Measurements from ENCODE around the gene PHLPP2.
"Not testable (repeated sequence)": the region's sequence is repeated elsewhere in the genome, so short reads cannot be mapped to it uniquely, and the experiment has no call there.

PHLPP2 gene

DNA sequence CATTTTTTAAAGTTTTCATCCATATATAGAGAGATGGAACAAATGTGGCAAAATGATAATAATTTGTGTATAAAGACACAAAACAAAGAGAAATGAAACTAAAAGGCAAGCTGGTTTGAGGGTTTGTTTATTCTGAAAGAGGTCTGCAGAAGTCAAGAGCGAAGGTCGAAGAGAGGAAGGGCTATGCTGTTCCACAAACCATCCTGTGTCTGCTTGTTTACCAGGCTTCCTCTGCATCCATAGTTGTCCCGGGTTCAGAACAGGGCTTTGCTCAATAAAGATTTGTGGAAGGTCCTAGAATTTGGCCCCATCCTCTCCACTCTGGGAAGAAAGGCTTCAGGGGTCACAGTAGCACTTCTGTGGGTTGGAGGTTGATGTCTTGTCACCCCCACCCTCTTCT is 100.9 kb downstream of the PHLPP2 start:
- no peak for DNase-seq (ENCODE audit: low read depth)

DNA sequence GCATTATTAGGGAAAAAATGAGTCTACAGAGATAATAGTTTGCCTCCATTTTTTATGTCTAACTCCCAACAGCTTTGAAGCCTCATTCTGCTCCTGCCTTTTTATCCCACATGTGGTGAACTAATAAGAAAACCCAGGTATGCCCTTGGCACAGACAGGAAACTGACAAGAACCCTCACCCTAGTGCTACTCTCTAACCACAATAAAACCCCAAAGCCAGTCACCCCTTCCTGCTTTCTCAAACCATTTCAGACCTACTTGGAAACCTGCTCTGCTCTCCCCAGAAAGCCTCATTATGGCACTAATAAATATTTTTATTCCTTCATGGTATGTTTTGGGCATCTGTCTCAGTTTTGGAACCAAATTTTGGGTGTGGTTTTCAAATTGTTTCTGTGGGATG is 102.4 kb downstream of the PHLPP2 start:
- no peak for DNase-seq (ENCODE audit: low read depth)

DNA sequence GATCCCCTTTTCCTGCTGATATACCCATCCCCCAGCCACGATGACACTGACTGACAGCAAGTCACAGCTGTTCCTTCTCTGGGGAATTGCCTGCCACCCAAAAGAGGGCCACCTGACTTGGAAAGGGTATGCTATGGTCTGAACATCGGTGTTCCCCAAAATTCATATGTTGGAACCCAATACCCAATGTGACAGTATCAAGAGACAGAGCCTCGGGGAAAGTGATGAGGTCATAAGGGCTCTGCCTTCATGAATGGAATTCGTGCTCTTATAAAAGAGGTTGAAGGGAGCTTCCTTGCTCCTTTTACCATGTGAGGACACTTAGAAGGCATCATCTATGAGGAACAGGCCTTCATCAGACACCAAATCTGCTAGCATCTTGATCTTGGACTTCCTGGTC is 106.1 kb downstream of the PHLPP2 start:
- no peak for DNase-seq (ENCODE audit: low read depth)

DNA sequence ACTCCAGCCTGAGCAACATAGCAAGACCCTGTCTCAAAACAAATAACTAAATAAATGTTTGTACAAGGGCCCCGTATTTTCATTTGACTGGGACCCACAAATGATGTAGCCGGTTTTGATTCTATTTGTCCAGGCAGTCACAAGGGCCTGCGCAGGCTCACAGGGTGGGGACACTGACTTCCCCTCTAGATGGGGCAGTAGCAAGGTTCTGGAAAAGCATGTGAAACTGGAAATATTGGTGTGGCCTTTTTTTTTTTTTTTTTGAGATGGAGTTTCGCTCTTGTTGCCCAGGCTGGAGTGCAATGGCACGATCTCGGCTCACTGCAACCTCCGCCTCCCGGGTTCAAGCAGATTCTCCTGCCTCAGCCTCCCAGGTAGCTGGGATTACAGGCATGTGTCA is 109.5 kb downstream of the PHLPP2 start:
- not testable (repeated sequence) for DNase-seq (ENCODE audit: low read depth)

DNA sequence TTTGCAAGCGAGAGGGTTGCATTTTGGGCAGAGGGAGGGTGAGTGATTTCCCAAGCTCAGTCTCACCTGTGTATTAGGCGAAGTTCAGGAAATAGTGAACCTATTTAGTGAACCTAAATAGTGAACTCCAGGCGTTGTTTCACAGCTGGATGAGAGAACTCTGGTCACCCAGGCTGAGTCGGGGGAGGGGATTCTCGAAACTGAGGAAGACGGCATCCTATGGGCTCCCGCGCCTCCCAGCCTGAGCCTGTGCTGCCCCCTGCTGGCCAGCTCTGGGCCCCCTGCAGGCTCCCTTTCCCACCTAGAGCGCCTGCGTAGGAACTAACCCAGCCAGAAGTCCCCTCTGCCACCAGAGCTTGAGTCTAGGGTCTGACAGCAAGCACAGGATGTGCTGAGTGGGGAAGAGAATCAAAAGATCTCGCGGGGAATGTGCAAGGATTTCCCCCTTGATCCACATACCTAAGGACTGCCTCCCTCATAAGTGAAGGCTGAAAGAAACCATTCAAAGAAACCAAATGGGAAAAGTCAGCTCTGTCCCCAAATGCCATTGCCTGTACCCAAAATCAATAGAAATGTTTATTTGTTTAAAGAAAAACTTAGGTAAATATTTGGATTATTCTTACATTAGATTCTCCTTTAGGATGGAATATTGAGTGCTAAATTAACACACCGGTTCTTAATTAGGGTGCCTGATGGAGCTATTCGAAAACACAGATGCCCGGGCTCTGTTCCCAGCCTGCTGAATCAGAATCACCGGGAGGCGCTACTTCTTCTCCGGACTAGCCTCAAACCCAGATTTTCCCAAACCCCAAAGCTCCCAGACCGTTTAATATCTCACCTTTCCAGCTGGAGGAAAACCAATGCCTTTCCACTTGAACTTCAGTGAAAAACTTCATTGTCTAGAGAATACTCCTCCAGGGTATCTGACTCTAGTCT is 113.3 kb downstream of the PHLPP2 start:
- no peak for DNase-seq (ENCODE audit: low read depth)

DNA sequence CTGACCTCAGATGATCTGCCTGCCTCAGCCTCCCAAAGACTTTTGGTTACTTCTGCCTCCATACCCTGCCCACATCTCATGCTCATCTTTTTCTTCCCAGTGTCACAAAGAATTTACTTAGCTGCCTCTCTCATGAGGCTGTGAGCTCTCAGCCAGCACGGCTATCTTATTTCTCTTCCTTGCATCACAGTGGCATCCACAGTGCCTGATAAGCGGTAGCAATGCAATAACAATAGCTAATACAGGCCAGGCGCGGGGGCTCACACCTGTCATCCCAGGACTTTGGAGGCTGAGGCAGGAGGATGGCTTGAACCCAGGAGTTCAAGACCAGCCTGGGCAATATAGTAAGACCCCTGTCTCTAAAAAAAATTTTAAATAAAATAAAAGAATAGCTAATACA is 114.1 kb downstream of the PHLPP2 start:
- no peak for DNase-seq (ENCODE audit: low read depth)

DNA sequence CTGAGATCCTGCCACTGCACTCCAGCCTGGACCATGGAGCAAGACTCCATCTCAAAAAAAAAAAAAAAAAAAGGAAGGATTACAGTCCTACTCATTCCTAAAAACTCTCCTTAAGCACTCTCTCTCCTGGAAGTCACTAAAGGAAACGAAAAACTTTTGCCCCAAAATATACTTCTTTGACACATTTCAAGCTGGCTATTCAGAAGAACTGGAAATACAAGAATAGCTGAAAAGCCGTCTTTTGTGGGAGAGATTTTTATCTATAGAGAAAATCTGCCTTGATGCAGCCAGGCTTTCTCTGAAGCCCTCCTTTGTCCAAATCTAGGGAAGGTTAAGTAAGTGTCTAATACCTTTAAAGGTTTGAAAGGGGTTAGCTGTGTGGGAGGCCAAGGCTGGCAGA is 115.4 kb downstream of the PHLPP2 start:
- no peak for DNase-seq (ENCODE audit: low read depth)

DNA sequence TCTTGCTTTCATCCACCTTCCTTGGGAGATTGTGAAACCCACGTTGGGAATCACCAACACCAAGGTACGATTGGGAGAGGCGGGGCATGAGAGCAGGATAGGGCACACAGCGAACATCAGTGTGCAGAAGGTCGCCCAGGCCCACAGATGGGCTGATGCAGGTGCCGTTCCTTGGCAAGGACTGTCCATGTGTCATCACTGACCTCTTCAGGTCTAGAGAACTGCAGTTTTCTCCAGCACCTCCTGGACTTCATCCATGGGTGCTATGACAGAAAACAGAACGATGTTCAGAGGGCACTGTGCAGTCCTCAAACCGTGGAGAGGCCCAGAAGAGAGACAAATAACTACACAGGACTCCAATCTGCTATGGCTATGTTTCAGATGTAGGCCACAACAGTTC is 123.7 kb downstream of the PHLPP2 start:
- DNase-seq (ENCODE audit: low read depth) = no peak

DNA sequence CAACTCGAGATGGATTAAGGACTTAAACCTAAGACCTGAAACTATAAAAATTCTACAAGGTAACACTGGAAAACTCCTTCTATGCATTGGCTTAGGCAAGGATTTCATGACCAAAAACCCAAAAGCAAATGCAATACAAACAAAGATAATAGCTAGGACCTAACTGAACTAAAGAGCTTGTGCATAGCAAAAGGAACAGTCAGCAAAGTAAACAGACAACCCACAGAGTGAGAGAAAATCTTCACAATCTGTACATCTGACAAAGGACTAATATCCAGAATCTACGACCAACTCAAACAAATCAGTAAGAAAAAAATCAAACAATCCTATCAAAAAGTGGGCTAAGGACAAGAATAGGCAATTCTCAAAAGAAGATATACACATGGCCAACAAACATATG is 126.1 kb downstream of the PHLPP2 start:
- not testable (repeated sequence) for DNase-seq (ENCODE audit: low read depth)

DNA sequence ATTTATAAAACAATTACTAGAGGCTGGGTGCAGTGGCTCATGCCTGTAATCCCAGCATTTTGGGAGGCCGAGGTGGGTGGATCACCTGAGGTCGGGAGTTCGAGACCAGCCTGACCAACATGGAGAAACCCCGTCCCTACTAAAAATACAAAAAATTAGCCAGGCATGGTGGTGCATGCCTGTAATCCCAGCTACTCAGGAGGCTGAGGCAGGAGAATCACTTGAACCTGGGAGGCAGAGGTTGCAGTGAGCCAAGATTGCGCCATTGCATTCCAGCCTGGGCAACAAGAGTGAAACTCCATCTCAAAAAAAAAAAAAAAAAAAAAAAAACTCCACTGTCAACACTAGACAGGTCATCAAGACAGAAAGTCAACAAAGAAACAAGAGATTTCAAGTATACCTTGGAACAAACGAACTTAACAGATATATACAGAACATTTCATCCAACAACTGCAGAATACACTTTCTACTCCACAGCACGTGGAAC is 129.1 kb downstream of the PHLPP2 start:
- DNase-seq (ENCODE audit: low read depth) = not testable (repeated sequence)

Data from GM04503 (cell line).